Suprapubic skin (tissue), 4 donors: Measurements from ENCODE around the gene TBC1D2B. TPM values are rescaled to one million over a fixed set of nuclear protein-coding genes. Genes with fewer than 3 reads are reported as not detected.
A peak's percentile ranks its signal among the peaks of the same experiment; 100 is the strongest.

Source experiments
- DNase-seq, 2 donors: peaks; one replicate each; pipeline ENCODE4 v3.0.0-alpha.2; 2019; ENCODE audit warnings: low spot score in 2 of 2
- H3K27ac ChIP-seq: fragments of 200-600 bp; sonication (generic); one replicate; pipeline ENCODE4 v1.5.1; 2019
- H3K27me3 ChIP-seq: fragments of 200-600 bp; sonication (generic); one replicate; pipeline ENCODE4 v1.5.1; 2019
- H3K36me3 ChIP-seq: fragments of 200-600 bp; sonication (generic); one replicate; pipeline ENCODE4 v1.5.1; 2019
- H3K4me1 ChIP-seq: fragments of 200-600 bp; sonication (generic); one replicate; pipeline ENCODE4 v1.5.1; 2019
- H3K4me3 ChIP-seq: fragments of 200-600 bp; sonication (generic); one replicate; pipeline ENCODE4 v1.5.1; 2019; ENCODE audit warnings: mild to moderate bottlenecking
- H3K9me3 ChIP-seq: fragments of 200-600 bp; sonication (generic); one replicate; pipeline ENCODE4 v1.5.1; 2019
- EP300 ChIP-seq: sonication (generic); formaldehyde crosslinking; IDR thresholded peaks from one replicate; pipeline ENCODE4 v1.6.1; 2017; ENCODE audit warnings: antibody characterized with exemption
- POLR2A ChIP-seq, 2 donors: fragments of 450-650 bp; IDR thresholded peaks; one replicate each; pipeline ENCODE4 v1.6.1; 2017; ENCODE audit warnings: antibody characterized with exemption in 2 of 2, mild to moderate bottlenecking in 2 of 2, moderate library complexity in 2 of 2
- POLR2AphosphoS5 ChIP-seq, 3 donors: sonication (generic); formaldehyde crosslinking; IDR thresholded peaks; one replicate each; pipeline ENCODE4 v1.6.1; 2017; ENCODE audit warnings: antibody characterized with exemption in 3 of 3
- WGBS: methylation state at CpG from one replicate; pipeline ENCODE4 v1.1.5; 2018; 5-methylcytosine and 5-hydroxymethylcytosine counted together
- total RNA-seq, 4 donors: library from RNA; depleted of rRNA; stranded (reverse); fragments of >200 nt; gene quantifications; one replicate each; pipeline ENCODE4 v1.1.0, GENCODE V29; 2016
- TF ChIP-seq, protein P1 (sequence below), 2 donors: fragments of 200-600 bp in 1 of 2; fragments of 450-650 bp in 1 of 2; sonication (generic) in 1 of 2; IDR thresholded peaks; one replicate each; pipeline ENCODE4 v1.5.1; 2016 to 2019; ENCODE audit warnings: antibody characterized with exemption in 2 of 2, mild to moderate bottlenecking in 1 of 2, moderate library complexity in 1 of 2

Gene TBC1D2B
- total RNA-seq, 4 donors from 2014 or later = 27.9 to 126 (median 41.5) TPM

GRCh38 chr15:78069052-78069414, 8.5 kb downstream of the TBC1D2B start:
- H3K27me3 ChIP-seq = no peaks in the 10 kb centered on the region
- 57% methylated on average over 7 of the region's 7 CpGs for WGBS
- H3K4me3 ChIP-seq = no peak overlapping the region
- DNase-seq = no peak
- H3K27ac ChIP-seq = peak overlapping the region; percentile 72
- H3K9me3 ChIP-seq = no peaks in the 10 kb centered on the region
- H3K36me3 ChIP-seq = no peaks in the 10 kb centered on the region
- no peak for TF ChIP-seq POLR2A (IDR thresholded peaks at IDR 0.05)
- no peak for TF ChIP-seq EP300
- TF ChIP-seq, protein P1, sequence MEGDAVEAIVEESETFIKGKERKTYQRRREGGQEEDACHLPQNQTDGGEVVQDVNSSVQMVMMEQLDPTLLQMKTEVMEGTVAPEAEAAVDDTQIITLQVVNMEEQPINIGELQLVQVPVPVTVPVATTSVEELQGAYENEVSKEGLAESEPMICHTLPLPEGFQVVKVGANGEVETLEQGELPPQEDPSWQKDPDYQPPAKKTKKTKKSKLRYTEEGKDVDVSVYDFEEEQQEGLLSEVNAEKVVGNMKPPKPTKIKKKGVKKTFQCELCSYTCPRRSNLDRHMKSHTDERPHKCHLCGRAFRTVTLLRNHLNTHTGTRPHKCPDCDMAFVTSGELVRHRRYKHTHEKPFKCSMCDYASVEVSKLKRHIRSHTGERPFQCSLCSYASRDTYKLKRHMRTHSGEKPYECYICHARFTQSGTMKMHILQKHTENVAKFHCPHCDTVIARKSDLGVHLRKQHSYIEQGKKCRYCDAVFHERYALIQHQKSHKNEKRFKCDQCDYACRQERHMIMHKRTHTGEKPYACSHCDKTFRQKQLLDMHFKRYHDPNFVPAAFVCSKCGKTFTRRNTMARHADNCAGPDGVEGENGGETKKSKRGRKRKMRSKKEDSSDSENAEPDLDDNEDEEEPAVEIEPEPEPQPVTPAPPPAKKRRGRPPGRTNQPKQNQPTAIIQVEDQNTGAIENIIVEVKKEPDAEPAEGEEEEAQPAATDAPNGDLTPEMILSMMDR (IDR thresholded peaks at IDR 0.05) = no peak
- no peak for TF ChIP-seq POLR2AphosphoS5 (IDR thresholded peaks at IDR 0.05)
- H3K4me1 ChIP-seq = peaks cover 97% of the 10 kb centered on the region

GRCh38 chr15:78067328-78068228, 9.9 kb downstream of the TBC1D2B start:
- peaks cover 96% of the 10 kb centered on the region for H3K4me1 ChIP-seq
- WGBS = 10% methylated on average over 1 of the region's 1 CpG
- H3K9me3 ChIP-seq = no peaks in the 10 kb centered on the region
- H3K36me3 ChIP-seq = no peaks in the 10 kb centered on the region
- TF ChIP-seq EP300 (no peak), POLR2A (IDR thresholded peaks at IDR 0.05) (no peak), POLR2AphosphoS5 (IDR thresholded peaks at IDR 0.05) (no peak)
- TF ChIP-seq, protein P1 (IDR thresholded peaks at IDR 0.05) = no peak
- peak overlapping the region; percentile 90 for H3K27ac ChIP-seq
- H3K4me3 ChIP-seq = no peak overlapping the region
- DNase-seq = no peak
- no peaks in the 10 kb centered on the region for H3K27me3 ChIP-seq

DNA sequence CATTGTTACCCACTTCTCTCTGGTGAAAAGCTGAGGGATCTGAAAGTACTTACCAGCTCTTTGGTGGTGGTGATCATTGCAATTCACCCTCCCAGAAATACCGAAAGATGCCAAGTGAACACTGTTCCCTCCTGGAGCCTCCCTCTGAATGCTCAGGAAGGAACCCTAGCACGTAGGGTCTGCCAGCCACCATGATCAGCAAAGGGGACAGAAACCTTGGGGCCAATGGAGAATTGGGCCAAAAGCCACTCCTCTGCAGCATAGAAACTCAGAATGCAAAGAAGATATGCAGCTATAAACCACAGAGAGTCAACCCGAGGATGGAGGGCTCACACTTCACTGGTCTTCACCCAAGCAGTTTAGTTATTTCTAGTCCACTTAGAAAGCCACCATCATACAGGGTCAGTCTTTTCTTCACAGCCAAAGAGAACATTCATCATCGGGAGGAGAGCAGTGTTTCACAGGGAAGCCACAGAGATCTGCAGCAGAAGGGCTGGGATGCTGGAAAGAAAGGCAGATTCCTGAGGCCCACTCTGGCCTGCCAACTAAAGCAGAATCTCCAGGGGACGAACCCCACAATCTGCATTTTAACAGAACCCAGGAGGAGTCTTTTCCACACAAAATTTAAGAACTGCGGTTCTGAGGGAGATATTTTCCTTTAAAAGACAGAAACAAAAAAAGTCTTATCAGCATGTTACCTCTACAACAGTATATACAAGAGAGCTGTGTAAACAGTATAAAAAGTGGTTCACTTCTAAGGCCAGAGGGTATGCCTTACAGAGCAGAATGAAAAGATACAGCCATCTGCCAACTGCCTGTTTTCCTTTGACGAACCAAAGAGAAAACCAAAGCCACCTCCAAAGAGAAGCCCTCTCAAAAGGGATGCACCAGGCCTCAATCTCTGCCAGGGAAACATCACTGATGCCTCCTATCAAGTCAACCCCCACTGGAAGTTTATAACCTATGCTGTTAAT, 11.3 kb downstream of the TBC1D2B start:
- WGBS = 65% methylated on average over 7 of the region's 7 CpGs
- Histone ChIP-seq H3K27ac (peak overlapping the region; percentile 90), H3K27me3 (no peaks in the 10 kb centered on the region), H3K4me3 (no peak overlapping the region), H3K36me3 (no peaks in the 10 kb centered on the region), H3K9me3 (no peaks in the 10 kb centered on the region), H3K4me1 (peaks cover 97% of the 10 kb centered on the region)
- TF ChIP-seq EP300 (no peak), POLR2A (IDR thresholded peaks at IDR 0.05) (no peak)
- TF ChIP-seq, protein P1 (IDR thresholded peaks at IDR 0.05) = no peak
- DNase-seq = no peak

DNA sequence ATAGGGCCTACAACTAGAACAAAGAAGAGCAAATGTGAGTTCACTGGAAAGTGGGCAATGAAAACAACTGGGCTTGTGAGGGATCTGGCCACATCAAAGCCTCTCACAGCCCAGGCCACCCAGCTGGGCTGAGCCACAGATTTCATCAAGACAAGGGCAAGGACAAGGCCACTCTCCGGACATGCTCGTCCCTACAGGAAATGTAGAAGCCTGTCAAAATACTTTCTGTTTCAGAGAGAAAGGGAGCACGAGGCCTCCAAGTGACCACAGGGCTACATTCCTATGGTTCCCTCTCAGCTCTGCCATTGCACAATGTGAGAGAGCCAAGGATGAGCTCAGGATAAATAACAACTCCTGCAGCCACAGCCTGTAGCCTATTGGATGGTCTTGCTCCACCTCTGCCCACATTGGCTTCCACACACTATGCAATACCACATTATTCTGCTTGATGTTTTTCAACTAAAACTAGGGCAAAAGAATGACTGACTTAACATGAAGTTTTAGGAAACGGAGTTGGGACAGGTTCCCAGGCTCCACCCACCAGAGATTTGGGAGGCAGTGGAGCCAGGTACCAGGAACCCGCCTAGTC, 12.1 kb downstream of the TBC1D2B start:
- WGBS = 26% methylated on average over 5 of the region's 5 CpGs
- TF ChIP-seq EP300 (no peak), POLR2AphosphoS5 (IDR thresholded peaks at IDR 0.05) (peak; percentile 36 to 94 (median 71)), POLR2A (IDR thresholded peaks at IDR 0.05) (no peak)
- no peaks in the 10 kb centered on the region for H3K36me3 ChIP-seq
- DNase-seq = peak; percentile 88
- H3K4me3 ChIP-seq = no peak overlapping the region
- H3K27me3 ChIP-seq = no peaks in the 10 kb centered on the region
- peaks cover 96% of the 10 kb centered on the region for H3K4me1 ChIP-seq
- H3K27ac ChIP-seq = peak overlapping the region; percentile 90
- H3K9me3 ChIP-seq = no peaks in the 10 kb centered on the region

GRCh38 chr15:78064544-78064943, 13.0 kb downstream of the TBC1D2B start:
- TF ChIP-seq EP300 = no peak
- TF ChIP-seq, protein P1 (IDR thresholded peaks at IDR 0.05) = no peak
- TF ChIP-seq POLR2AphosphoS5 (IDR thresholded peaks at IDR 0.05) = peak in 1 of 3 donors; percentile 33
- Histone ChIP-seq H3K27me3 (no peaks in the 10 kb centered on the region), H3K9me3 (no peaks in the 10 kb centered on the region), H3K4me1 (peaks cover 95% of the 10 kb centered on the region), H3K27ac (peak overlapping the region; percentile 90), H3K36me3 (no peaks in the 10 kb centered on the region), H3K4me3 (no peak overlapping the region)
- no peak for DNase-seq
- WGBS = 50% methylated on average over 2 of the region's 2 CpGs
